HEK293 (cell line): ENCODE results near the gene NUP50.

Source experiments
- CTCF ChIP-seq: fragments of 450-650 bp; formaldehyde crosslinking; IDR thresholded peaks from 2 replicates; pipeline ENCODE4 v1.5.1; 2016; ENCODE audit warnings: missing biosample characterization, missing genetic modification characterization
- FEZF1 ChIP-seq: fragments of 450-650 bp; formaldehyde crosslinking; IDR thresholded peaks from 2 replicates; pipeline ENCODE4 v1.5.1; 2016; ENCODE audit warnings: missing biosample characterization, missing genetic modification characterization
- GLIS1 ChIP-seq: fragments of 450-650 bp; formaldehyde crosslinking; IDR thresholded peaks from 2 replicates; pipeline ENCODE4 v1.5.1; 2016; ENCODE audit warnings: missing biosample characterization, missing genetic modification characterization
- IKZF3 ChIP-seq: fragments of 450-650 bp; IDR thresholded peaks from 2 replicates; pipeline ENCODE4 v1.5.0; 2018; ENCODE audit warnings: missing biosample characterization, mild to moderate bottlenecking, missing genetic modification characterization, moderate library complexity
- MZF1 ChIP-seq: fragments of 450-650 bp; formaldehyde crosslinking; IDR thresholded peaks from 2 replicates; pipeline ENCODE4 v1.5.1; 2017; ENCODE audit warnings: missing biosample characterization, missing genetic modification characterization, borderline replicate concordance
- PRDM1 ChIP-seq: fragments of 450-650 bp; formaldehyde crosslinking; IDR thresholded peaks from 2 replicates; pipeline ENCODE4; 2016; ENCODE audit warnings: missing biosample characterization, missing genetic modification characterization
- SALL2 ChIP-seq: fragments of 450-650 bp; formaldehyde crosslinking; IDR thresholded peaks from 2 replicates; pipeline ENCODE4 v1.5.0; 2017; ENCODE audit warnings: missing biosample characterization, mild to moderate bottlenecking, missing genetic modification characterization, borderline replicate concordance
- TCF7L2 ChIP-seq: IDR thresholded peaks from 2 replicates; pipeline ENCODE4 v1.6.1; 2011; ENCODE audit warnings: low read depth, mild to moderate bottlenecking, inconsistent platforms, low read length, moderate library complexity, borderline replicate concordance
- ZBTB8A ChIP-seq: fragments of 450-650 bp; formaldehyde crosslinking; IDR thresholded peaks from 2 replicates; pipeline ENCODE4 v1.5.1; 2016; ENCODE audit warnings: missing biosample characterization, missing genetic modification characterization
- ZNF121 ChIP-seq: fragments of 450-650 bp; formaldehyde crosslinking; IDR thresholded peaks from 2 replicates; pipeline ENCODE4 v1.5.1; 2016; ENCODE audit warnings: missing biosample characterization, missing genetic modification characterization
- ZNF18 ChIP-seq: fragments of 450-650 bp; formaldehyde crosslinking; IDR thresholded peaks from 2 replicates; pipeline ENCODE4 v1.5.1; 2016; ENCODE audit warnings: missing biosample characterization, missing genetic modification characterization
- ZNF248 ChIP-seq: fragments of 450-650 bp; formaldehyde crosslinking; IDR thresholded peaks from 2 replicates; pipeline ENCODE4 v1.5.1; 2017; ENCODE audit warnings: missing biosample characterization, missing genetic modification characterization
- ZNF354C ChIP-seq: fragments of 450-650 bp; formaldehyde crosslinking; IDR thresholded peaks from 2 replicates; pipeline ENCODE4 v1.5.1; 2016; ENCODE audit warnings: missing biosample characterization, missing genetic modification characterization, low read depth, borderline replicate concordance
- ZNF366 ChIP-seq: fragments of 450-650 bp; formaldehyde crosslinking; conservative IDR thresholded peaks from 2 replicates; pipeline ENCODE4 v1.5.1; 2016; ENCODE audit warnings: missing biosample characterization, missing genetic modification characterization
- ZNF416 ChIP-seq: fragments of 450-650 bp; formaldehyde crosslinking; IDR thresholded peaks from 2 replicates; pipeline ENCODE4 v1.5.1; 2016; ENCODE audit warnings: missing biosample characterization, missing genetic modification characterization
- ZNF423 ChIP-seq: fragments of 450-650 bp; formaldehyde crosslinking; IDR thresholded peaks from 2 replicates; pipeline ENCODE4 v1.5.1; 2016; ENCODE audit warnings: missing biosample characterization, missing genetic modification characterization
- ZNF600 ChIP-seq: fragments of 450-650 bp; formaldehyde crosslinking; IDR thresholded peaks from 2 replicates; pipeline ENCODE4 v1.5.1; 2016; ENCODE audit warnings: missing biosample characterization, missing genetic modification characterization
- ZNF621 ChIP-seq: fragments of 450-650 bp; formaldehyde crosslinking; IDR thresholded peaks from 2 replicates; pipeline ENCODE4 v1.5.1; 2017; ENCODE audit warnings: missing biosample characterization, missing genetic modification characterization
- ZNF626 ChIP-seq: fragments of 450-650 bp; sonication (Bioruptor Pico); formaldehyde crosslinking; IDR thresholded peaks from 2 replicates; pipeline ENCODE4 v1.5.1; 2018; ENCODE audit warnings: missing biosample characterization, missing genetic modification characterization, inconsistent platforms
- ZNF660 ChIP-seq: fragments of 450-650 bp; IDR thresholded peaks from 2 replicates; pipeline ENCODE4 v1.5.1; 2018; ENCODE audit warnings: missing biosample characterization, mild to moderate bottlenecking, missing genetic modification characterization
- ZNF677 ChIP-seq: fragments of 450-650 bp; IDR thresholded peaks from 2 replicates; pipeline ENCODE4 v1.5.0; 2018; ENCODE audit warnings: missing biosample characterization, mild to moderate bottlenecking, missing genetic modification characterization, moderate library complexity
- ZNF785 ChIP-seq: fragments of 450-650 bp; formaldehyde crosslinking; IDR thresholded peaks from 2 replicates; pipeline ENCODE4 v1.5.1; 2016; ENCODE audit warnings: missing biosample characterization, missing genetic modification characterization
- ZNF792 ChIP-seq: fragments of 450-650 bp; formaldehyde crosslinking; IDR thresholded peaks from 2 replicates; pipeline ENCODE4 v1.5.1; 2016; ENCODE audit warnings: missing biosample characterization, missing genetic modification characterization
- TF ChIP-seq, protein P1 (sequence below): fragments of 450-650 bp; formaldehyde crosslinking; IDR thresholded peaks from 2 replicates; pipeline ENCODE4 v1.5.1; 2017; ENCODE audit warnings: missing biosample characterization, missing genetic modification characterization
- TF ChIP-seq, protein P2 (sequence below): sonication (generic); formaldehyde crosslinking; IDR thresholded peaks from 2 replicates; pipeline ENCODE4 v1.8.1; 2022; ENCODE audit warnings: mild to moderate bottlenecking, moderate library complexity, missing genetic modification reagents

Gene NUP50

GRCh38 chr22:45159652-45160462, 3.9 kb upstream of the NUP50 start (continued):
- TF ChIP-seq ZNF416 (tag by site-specific recombination) (no peak), ZNF660 (tag by site-specific recombination) (no peak), TCF7L2 (peak; percentile 43; the same call in 1 of the 2 replicates), ZNF621 (no peak), ZNF677 (tag by site-specific recombination) (no peak), ZNF600 (peak; percentile 83), ZNF248 (tag by site-specific recombination) (no peak), IKZF3 (tag by site-specific recombination) (no peak; the same call in 1 of the 2 replicates), ZNF626 (tag by site-specific recombination) (no peak), MZF1 (no peak), SALL2 (tag by site-specific recombination) (no peak), ZNF366 (no peak), ZBTB8A (tag by site-specific recombination) (no peak), CTCF (tag by site-specific recombination) (no peak; the same call in 1 of the 2 replicates), ZNF121 (no peak), GLIS1 (tag by site-specific recombination) (peak; percentile 35), ZNF792 (tag by site-specific recombination) (no peak), ZNF785 (tag by site-specific recombination) (no peak), PRDM1 (tag by site-specific recombination) (no peak), ZNF423 (no peak), ZNF18 (tag by site-specific recombination) (peak; percentile 84), ZNF354C (tag by site-specific recombination) (no peak), FEZF1 (tag by site-specific recombination) (no peak; the same call in 1 of the 2 replicates)
- TF ChIP-seq, protein P1, sequence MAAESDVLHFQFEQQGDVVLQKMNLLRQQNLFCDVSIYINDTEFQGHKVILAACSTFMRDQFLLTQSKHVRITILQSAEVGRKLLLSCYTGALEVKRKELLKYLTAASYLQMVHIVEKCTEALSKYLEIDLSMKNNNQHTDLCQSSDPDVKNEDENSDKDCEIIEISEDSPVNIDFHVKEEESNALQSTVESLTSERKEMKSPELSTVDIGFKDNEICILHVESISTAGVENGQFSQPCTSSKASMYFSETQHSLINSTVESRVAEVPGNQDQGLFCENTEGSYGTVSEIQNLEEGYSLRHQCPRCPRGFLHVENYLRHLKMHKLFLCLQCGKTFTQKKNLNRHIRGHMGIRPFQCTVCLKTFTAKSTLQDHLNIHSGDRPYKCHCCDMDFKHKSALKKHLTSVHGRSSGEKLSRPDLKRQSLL (tag by site-specific recombination): no peak
- TF ChIP-seq, protein P2, sequence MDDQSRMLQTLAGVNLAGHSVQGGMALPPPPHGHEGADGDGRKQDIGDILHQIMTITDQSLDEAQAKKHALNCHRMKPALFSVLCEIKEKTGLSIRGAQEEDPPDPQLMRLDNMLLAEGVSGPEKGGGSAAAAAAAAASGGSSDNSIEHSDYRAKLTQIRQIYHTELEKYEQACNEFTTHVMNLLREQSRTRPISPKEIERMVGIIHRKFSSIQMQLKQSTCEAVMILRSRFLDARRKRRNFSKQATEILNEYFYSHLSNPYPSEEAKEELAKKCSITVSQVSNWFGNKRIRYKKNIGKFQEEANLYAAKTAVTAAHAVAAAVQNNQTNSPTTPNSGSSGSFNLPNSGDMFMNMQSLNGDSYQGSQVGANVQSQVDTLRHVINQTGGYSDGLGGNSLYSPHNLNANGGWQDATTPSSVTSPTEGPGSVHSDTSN (CRISPR knock-in tag): no peak
